ENCODE measurements around the gene RNF7. TPM values are rescaled to one million over a fixed set of nuclear protein-coding genes. Genes with fewer than 3 reads are reported as not detected.

The RNF7 gene
- total RNA-seq, 2 experiments from 2014 or later = 56.3 to 57.4 TPM

- Mint-ChIP-seq H3K4me3 (no peak overlapping the region), H3K9me3 (peaks cover 2% of the 10 kb centered on the region), H3K27ac (no peak overlapping the region), H3K4me1 (ENCODE audit: low read depth) (no peaks in the 10 kb centered on the region), H3K27me3 (ENCODE audit: low read depth) (peaks cover 2% of the 10 kb centered on the region), H3K36me3 (ENCODE audit: low read depth) (no peaks in the 10 kb centered on the region)
- no peak for DNase-seq
- intact Hi-C loops (cut with micrococcal nuclease) = no loop called here
- CTCF ChIA-PET = interaction anchor here (0.6 to 0.7 kb wide), 2 partner anchors 14 to 411 kb away, joined by 3 to 4 read pairs; no protein-coding TSS in a partner anchor
These were observed 23.4 kb upstream of the RNF7 start for GRCh38 chr3:141714671-141715070.

- Mint-ChIP-seq H3K4me3 (no peak overlapping the region), H3K4me1 (ENCODE audit: low read depth) (no peaks in the 10 kb centered on the region), H3K27me3 (ENCODE audit: low read depth) (peaks cover 2% of the 10 kb centered on the region), H3K9me3 (no peaks in the 10 kb centered on the region), H3K27ac (no peak overlapping the region), H3K36me3 (ENCODE audit: low read depth) (no peaks in the 10 kb centered on the region)
- no peak for DNase-seq
- CTCF ChIA-PET = interaction anchor here (1.1 kb wide), 1 partner anchor 77 kb away, joined by 3 read pairs; no protein-coding TSS in a partner anchor
- intact Hi-C loops (cut with micrococcal nuclease) = no loop called here
These were observed 16.0 kb upstream of the RNF7 start for GRCh38 chr3:141722081-141722480.

GRCh38 chr3:141722648-141723047, 15.4 kb upstream of the RNF7 start:
- Mint-ChIP-seq H3K27ac (no peak overlapping the region), H3K9me3 (no peaks in the 10 kb centered on the region), H3K27me3 (ENCODE audit: low read depth) (peaks cover 2% of the 10 kb centered on the region), H3K4me3 (no peak overlapping the region), H3K36me3 (ENCODE audit: low read depth) (no peaks in the 10 kb centered on the region), H3K4me1 (ENCODE audit: low read depth) (no peaks in the 10 kb centered on the region)
- intact Hi-C loops (cut with micrococcal nuclease) = no loop called here
- CTCF ChIA-PET = interaction anchor here (0.6 to 1.1 kb wide), 2 partner anchors 78 to 150 kb away, joined by 3 read pairs; no protein-coding TSS in a partner anchor
- DNase-seq = no peak

GRCh38 chr3:141723255-141723654, 14.8 kb upstream of the RNF7 start:
- no peak for DNase-seq
- no peaks in the 10 kb centered on the region for H3K4me1 Mint-ChIP-seq (ENCODE audit: low read depth)
- no peak overlapping the region for H3K27ac Mint-ChIP-seq
- CTCF ChIA-PET = interaction anchor here (0.6 to 1.1 kb wide), 3 partner anchors 79 to 190 kb away, joined by 3 read pairs; no protein-coding TSS in a partner anchor
- H3K36me3 Mint-ChIP-seq (ENCODE audit: low read depth) = no peaks in the 10 kb centered on the region
- peaks cover 4% of the 10 kb centered on the region for H3K27me3 Mint-ChIP-seq (ENCODE audit: low read depth)
- intact Hi-C loops (cut with micrococcal nuclease) = no loop called here
- H3K9me3 Mint-ChIP-seq = no peaks in the 10 kb centered on the region
- H3K4me3 Mint-ChIP-seq = no peak overlapping the region

GRCh38 chr3:141724186-141724585, 13.9 kb upstream of the RNF7 start:
- Mint-ChIP-seq H3K27ac (no peak overlapping the region), H3K36me3 (ENCODE audit: low read depth) (no peaks in the 10 kb centered on the region), H3K4me3 (no peak overlapping the region), H3K9me3 (no peaks in the 10 kb centered on the region), H3K4me1 (ENCODE audit: low read depth) (no peaks in the 10 kb centered on the region), H3K27me3 (ENCODE audit: low read depth) (peaks cover 4% of the 10 kb centered on the region)
- DNase-seq = no peak
- intact Hi-C loops (cut with micrococcal nuclease) = no loop called here
- CTCF ChIA-PET = interaction anchor here (1.1 kb wide), 1 partner anchor 189 kb away, joined by 3 read pairs; no protein-coding TSS in a partner anchor

GRCh38 chr3:141725036-141725435, 13.1 kb upstream of the RNF7 start:
- CTCF ChIA-PET = no interaction called here
- Mint-ChIP-seq H3K9me3 (no peaks in the 10 kb centered on the region), H3K4me1 (ENCODE audit: low read depth) (no peaks in the 10 kb centered on the region), H3K27ac (no peak overlapping the region), H3K36me3 (ENCODE audit: low read depth) (no peaks in the 10 kb centered on the region), H3K27me3 (ENCODE audit: low read depth) (peaks cover 2% of the 10 kb centered on the region), H3K4me3 (no peak overlapping the region)
- intact Hi-C loops (cut with micrococcal nuclease) = no loop called here
- no peak for DNase-seq

GRCh38 chr3:141726483-141726882, 11.6 kb upstream of the RNF7 start:
- DNase-seq = no peak
- intact Hi-C loops (cut with micrococcal nuclease) = no loop called here
- Mint-ChIP-seq H3K4me1 (ENCODE audit: low read depth) (no peaks in the 10 kb centered on the region), H3K36me3 (ENCODE audit: low read depth) (no peaks in the 10 kb centered on the region), H3K9me3 (no peaks in the 10 kb centered on the region), H3K27me3 (ENCODE audit: low read depth) (peaks cover 2% of the 10 kb centered on the region), H3K27ac (no peak overlapping the region), H3K4me3 (no peak overlapping the region)
- CTCF ChIA-PET = interaction anchor here (0.6 kb wide), 1 partner anchor 238 kb away, joined by 4 read pairs; no protein-coding TSS in a partner anchor

GRCh38 chr3:141728355-141728892, 9.7 kb upstream of the RNF7 start:
- CTCF ChIA-PET = interaction anchor here (0.6 to 1.4 kb wide), 2 partner anchors 9 to 208 kb away, joined by 4 read pairs; partner anchors contain the start of gene RNF7
- H3K4me3 Mint-ChIP-seq = no peak overlapping the region
- no peak for DNase-seq
- H3K27ac Mint-ChIP-seq = no peak overlapping the region
- intact Hi-C loops (cut with micrococcal nuclease) = no loop called here
- no peaks in the 10 kb centered on the region for H3K4me1 Mint-ChIP-seq (ENCODE audit: low read depth)
- no peaks in the 10 kb centered on the region for H3K9me3 Mint-ChIP-seq
- no peaks in the 10 kb centered on the region for H3K36me3 Mint-ChIP-seq (ENCODE audit: low read depth)
- H3K27me3 Mint-ChIP-seq (ENCODE audit: low read depth) = peaks cover 2% of the 10 kb centered on the region

GRCh38 chr3:141729240-141729639, 8.9 kb upstream of the RNF7 start:
- CTCF ChIA-PET = no interaction called here
- Mint-ChIP-seq H3K36me3 (ENCODE audit: low read depth) (no peaks in the 10 kb centered on the region), H3K9me3 (no peaks in the 10 kb centered on the region), H3K4me3 (no peak overlapping the region), H3K4me1 (ENCODE audit: low read depth) (no peaks in the 10 kb centered on the region), H3K27me3 (ENCODE audit: low read depth) (peaks cover 2% of the 10 kb centered on the region), H3K27ac (no peak overlapping the region)
- intact Hi-C loops (cut with micrococcal nuclease) = no loop called here
- no peak for DNase-seq

- Mint-ChIP-seq H3K27me3 (ENCODE audit: low read depth) (no peaks in the 10 kb centered on the region), H3K9me3 (no peaks in the 10 kb centered on the region), H3K4me3 (no peak overlapping the region), H3K27ac (no peak overlapping the region), H3K36me3 (ENCODE audit: low read depth) (peaks cover 4% of the 10 kb centered on the region), H3K4me1 (ENCODE audit: low read depth) (peaks cover 13% of the 10 kb centered on the region)
- DNase-seq = no peak
- intact Hi-C loops (cut with micrococcal nuclease) = loop anchor here (5.0 kb wide), 3 partner anchors 157 to 842 kb away; partner anchors contain the start of genes ATR and PXYLP1
- CTCF ChIA-PET = no interaction called here
These were observed 2.9 kb upstream of the RNF7 start for GRCh38 chr3:141735176-141735575.

- Mint-ChIP-seq H3K4me3 (no peak overlapping the region), H3K4me1 (ENCODE audit: low read depth) (peaks cover 21% of the 10 kb centered on the region), H3K27ac (no peak overlapping the region), H3K9me3 (no peaks in the 10 kb centered on the region), H3K27me3 (ENCODE audit: low read depth) (no peaks in the 10 kb centered on the region), H3K36me3 (ENCODE audit: low read depth) (peaks cover 4% of the 10 kb centered on the region)
- no peak for DNase-seq
- intact Hi-C loops (cut with micrococcal nuclease) = loop anchor here (5.0 kb wide), 3 partner anchors 156 to 841 kb away; partner anchors contain the start of genes ATR and PXYLP1
- CTCF ChIA-PET = no interaction called here
These were observed 2.2 kb upstream of the RNF7 start for GRCh38 chr3:141735770-141736465.

GRCh38 chr3:141737093-141737492, 1.0 kb upstream of the RNF7 start:
- Mint-ChIP-seq H3K9me3 (no peaks in the 10 kb centered on the region), H3K4me3 (no peak overlapping the region), H3K4me1 (ENCODE audit: low read depth) (peaks cover 28% of the 10 kb centered on the region), H3K27ac (no peak overlapping the region), H3K27me3 (ENCODE audit: low read depth) (no peaks in the 10 kb centered on the region), H3K36me3 (ENCODE audit: low read depth) (peaks cover 4% of the 10 kb centered on the region)
- DNase-seq = no peak
- intact Hi-C loops (cut with micrococcal nuclease) = loop anchor here (5.0 kb wide), 3 partner anchors 155 to 840 kb away; partner anchors contain the start of genes ATR and PXYLP1
- CTCF ChIA-PET = interaction anchor here (0.6 to 1.3 kb wide), 6 partner anchors 9 to 434 kb away, joined by 3 to 4 read pairs (median 3); no protein-coding TSS in a partner anchor

Data from activated naive CD4-positive, alpha-beta T cell treated with anti-CD3 and anti-CD28 coated beads for 36 hours (primary cell).